ENCODE results near the gene GPD1. TPM values are rescaled to one million over a fixed set of nuclear protein-coding genes. Genes with fewer than 3 reads are reported as not detected.

Gene GPD1
- total and polyA plus RNA-seq, 10 of the 15 experiments (the other 5 are each of a cell fraction or from before 2014, with no cell fraction given), result 0.04 to 0.61 (median 0.26) TPM; not detected in 1

DNA sequence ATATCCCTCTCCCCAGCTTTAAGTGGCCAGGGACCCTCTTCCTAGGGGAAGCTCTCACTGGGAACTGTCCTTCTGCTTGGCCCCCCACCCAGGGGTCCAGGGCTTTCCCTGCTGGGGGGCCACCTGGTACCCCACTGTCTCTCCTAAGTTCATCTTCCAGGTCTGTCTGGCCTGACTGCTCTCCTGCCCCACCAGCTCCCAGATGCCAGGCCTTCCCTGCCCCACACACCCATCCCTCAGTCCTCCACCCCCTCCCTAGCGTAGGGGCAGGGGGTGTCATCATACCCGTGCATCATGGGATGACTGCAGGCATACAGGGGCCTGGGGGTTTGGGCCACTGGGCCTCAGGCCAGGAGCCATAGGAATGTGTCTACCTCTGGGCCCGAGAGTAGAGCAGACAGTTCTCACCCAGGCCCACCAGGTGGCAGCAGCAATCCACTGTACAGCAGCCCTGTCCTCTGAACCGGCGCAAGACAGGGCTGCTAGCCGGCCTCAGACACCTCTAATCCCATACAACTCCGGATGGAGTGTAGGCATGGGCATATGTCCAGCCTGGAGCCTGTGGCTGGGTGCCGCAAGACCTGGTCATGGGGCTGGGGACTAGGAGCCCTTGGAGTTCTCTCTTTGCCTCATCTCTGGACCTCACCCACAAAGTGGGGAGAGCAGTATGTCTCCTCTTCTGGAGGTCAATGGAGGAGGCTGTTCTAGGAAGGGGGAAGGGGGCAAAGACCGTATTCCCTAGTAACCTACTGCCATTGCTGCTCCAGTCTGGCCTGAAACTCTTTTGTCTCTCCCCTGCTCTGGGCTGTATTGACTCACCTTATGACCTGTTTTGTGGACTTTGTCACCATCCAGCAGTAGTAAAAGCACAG, 28.6 kb upstream of the GPD1 start (continued):
- TF ChIP-seq PAX5 (IDR thresholded peaks at IDR 0.05; ENCODE audit: borderline replicate concordance, low read depth, low read length) (no peak), BHLHE40 (IDR thresholded peaks at IDR 0.05; ENCODE audit: borderline replicate concordance in 1 of 2, low read depth in 2 of 2, low read length in 1 of 2) (peak in 1 of 2 experiments; percentile 19; a peak in 1 of 4 replicates), IKZF2 (IDR thresholded peaks at IDR 0.05) (no peak), RBBP5 (conservative IDR thresholded peaks at IDR 0.05) (no peak), FOS (IDR thresholded peaks at IDR 0.05; ENCODE audit: borderline replicate concordance, extremely low read depth, insufficient read length) (no peak), FOXK2 (IDR thresholded peaks at IDR 0.05) (no peak), STAT1 (conservative IDR thresholded peaks at IDR 0.05) (0 out of 2 replicates have a peak, but pooled peaks have one; percentile 42), SMARCA5 (IDR thresholded peaks at IDR 0.05) (peak; percentile 82; the same call in 1 of the 2 replicates), RB1 (IDR thresholded peaks at IDR 0.05; ENCODE audit: borderline replicate concordance) (no peak), NRF1 (conservative IDR thresholded peaks at IDR 0.05; ENCODE audit: low read depth, low read length) (no peak), SUZ12 (IDR thresholded peaks at IDR 0.05; ENCODE audit: unreplicated experiment) (no peak), HDAC6 (IDR thresholded peaks at IDR 0.05; ENCODE audit: unreplicated experiment) (no peak), IRF4 (IDR thresholded peaks at IDR 0.05; ENCODE audit: low read depth, low read length) (0 out of 2 replicates have a peak, but pooled peaks have one; percentile 33), CHD1 (IDR thresholded peaks at IDR 0.05; ENCODE audit: low read depth, low read length) (no peak), MEF2A (IDR thresholded peaks at IDR 0.05; ENCODE audit: insufficient read depth, low read depth, low read length) (no peak), LARP7 (IDR thresholded peaks at IDR 0.05) (0 out of 2 replicates have a peak, but pooled peaks have one; percentile 19), ATF7 (IDR thresholded peaks at IDR 0.05; ENCODE audit: low read depth) (no peak), ZNF274 (IDR thresholded peaks at IDR 0.05; ENCODE audit: insufficient read depth, insufficient read length) (no peak), WRNIP1 (IDR thresholded peaks at IDR 0.05; ENCODE audit: borderline replicate concordance, low read depth, low read length) (no peak), BCL11A (IDR thresholded peaks at IDR 0.05; ENCODE audit: low read depth, low read length) (no peak), RELA (IDR thresholded peaks at IDR 0.05; ENCODE audit: borderline replicate concordance, partially characterized antibody) (no peak), EZH2 (IDR thresholded peaks at IDR 0.05; ENCODE audit: borderline replicate concordance, control insufficient read depth, low read depth, low read length) (no peak)
- TF ChIP-seq, protein P1, sequence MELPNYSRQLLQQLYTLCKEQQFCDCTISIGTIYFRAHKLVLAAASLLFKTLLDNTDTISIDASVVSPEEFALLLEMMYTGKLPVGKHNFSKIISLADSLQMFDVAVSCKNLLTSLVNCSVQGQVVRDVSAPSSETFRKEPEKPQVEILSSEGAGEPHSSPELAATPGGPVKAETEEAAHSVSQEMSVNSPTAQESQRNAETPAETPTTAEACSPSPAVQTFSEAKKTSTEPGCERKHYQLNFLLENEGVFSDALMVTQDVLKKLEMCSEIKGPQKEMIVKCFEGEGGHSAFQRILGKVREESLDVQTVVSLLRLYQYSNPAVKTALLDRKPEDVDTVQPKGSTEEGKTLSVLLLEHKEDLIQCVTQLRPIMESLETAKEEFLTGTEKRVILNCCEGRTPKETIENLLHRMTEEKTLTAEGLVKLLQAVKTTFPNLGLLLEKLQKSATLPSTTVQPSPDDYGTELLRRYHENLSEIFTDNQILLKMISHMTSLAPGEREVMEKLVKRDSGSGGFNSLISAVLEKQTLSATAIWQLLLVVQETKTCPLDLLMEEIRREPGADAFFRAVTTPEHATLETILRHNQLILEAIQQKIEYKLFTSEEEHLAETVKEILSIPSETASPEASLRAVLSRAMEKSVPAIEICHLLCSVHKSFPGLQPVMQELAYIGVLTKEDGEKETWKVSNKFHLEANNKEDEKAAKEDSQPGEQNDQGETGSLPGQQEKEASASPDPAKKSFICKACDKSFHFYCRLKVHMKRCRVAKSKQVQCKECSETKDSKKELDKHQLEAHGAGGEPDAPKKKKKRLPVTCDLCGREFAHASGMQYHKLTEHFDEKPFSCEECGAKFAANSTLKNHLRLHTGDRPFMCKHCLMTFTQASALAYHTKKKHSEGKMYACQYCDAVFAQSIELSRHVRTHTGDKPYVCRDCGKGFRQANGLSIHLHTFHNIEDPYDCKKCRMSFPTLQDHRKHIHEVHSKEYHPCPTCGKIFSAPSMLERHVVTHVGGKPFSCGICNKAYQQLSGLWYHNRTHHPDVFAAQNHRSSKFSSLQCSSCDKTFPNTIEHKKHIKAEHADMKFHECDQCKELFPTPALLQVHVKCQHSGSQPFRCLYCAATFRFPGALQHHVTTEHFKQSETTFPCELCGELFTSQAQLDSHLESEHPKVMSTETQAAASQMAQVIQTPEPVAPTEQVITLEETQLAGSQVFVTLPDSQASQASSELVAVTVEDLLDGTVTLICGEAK (IDR thresholded peaks at IDR 0.05; ENCODE audit: borderline replicate concordance), result no peak
- TF ChIP-seq, protein P2, sequence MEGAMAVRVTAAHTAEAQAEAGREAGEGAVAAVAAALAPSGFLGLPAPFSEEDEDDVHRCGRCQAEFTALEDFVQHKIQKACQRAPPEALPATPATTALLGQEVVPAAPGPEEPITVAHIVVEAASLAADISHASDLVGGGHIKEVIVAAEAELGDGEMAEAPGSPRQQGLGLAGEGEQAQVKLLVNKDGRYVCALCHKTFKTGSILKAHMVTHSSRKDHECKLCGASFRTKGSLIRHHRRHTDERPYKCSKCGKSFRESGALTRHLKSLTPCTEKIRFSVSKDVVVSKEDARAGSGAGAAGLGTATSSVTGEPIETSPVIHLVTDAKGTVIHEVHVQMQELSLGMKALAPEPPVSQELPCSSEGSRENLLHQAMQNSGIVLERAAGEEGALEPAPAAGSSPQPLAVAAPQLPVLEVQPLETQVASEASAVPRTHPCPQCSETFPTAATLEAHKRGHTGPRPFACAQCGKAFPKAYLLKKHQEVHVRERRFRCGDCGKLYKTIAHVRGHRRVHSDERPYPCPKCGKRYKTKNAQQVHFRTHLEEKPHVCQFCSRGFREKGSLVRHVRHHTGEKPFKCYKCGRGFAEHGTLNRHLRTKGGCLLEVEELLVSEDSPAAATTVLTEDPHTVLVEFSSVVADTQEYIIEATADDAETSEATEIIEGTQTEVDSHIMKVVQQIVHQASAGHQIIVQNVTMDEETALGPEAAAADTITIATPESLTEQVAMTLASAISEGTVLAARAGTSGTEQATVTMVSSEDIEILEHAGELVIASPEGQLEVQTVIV (IDR thresholded peaks at IDR 0.05; ENCODE audit: borderline replicate concordance, partially characterized antibody), result no peak

All from GM12878 (cell line).